Natural killer cell (primary cell): ENCODE measurements around the gene MYF5. TPM values are rescaled to one million over a fixed set of nuclear protein-coding genes. Genes with fewer than 3 reads are reported as not detected.

ENCODE experiments used
- ATAC-seq, 3 donors: fragments of 150-1000 bp in 2 of 3; fragments of 200-7000 bp in 1 of 3; cut with Tn5 transposase; 1 replicate in 1 of 3; 2 replicates in 2 of 3; pipeline ENCODE4 v1.10.0; 2021; ENCODE audit warnings: mild to moderate bottlenecking in 2 of 3, moderate library complexity in 2 of 3
- DNase-seq, 2 donors: peaks; one replicate each; pipeline versions ENCODE4 v3.0.0 to v3.0.0-alpha.2; 2013 to 2021; ENCODE audit warnings: mixed read lengths in 1 of 2
- H3K27ac ChIP-seq: one replicate; pipeline ENCODE4 v1.5.1; 2013; ENCODE audit warnings: mild to moderate bottlenecking, low read length
- H3K27me3 ChIP-seq: one replicate; pipeline ENCODE4 v1.6.1; 2013; ENCODE audit warnings: low read length; ENCODE audit not compliant: control insufficient read depth, insufficient read depth
- H3K36me3 ChIP-seq: one replicate; pipeline ENCODE4 v1.6.1; 2013; ENCODE audit warnings: low read length; ENCODE audit not compliant: control insufficient read depth, insufficient read depth
- H3K4me1 ChIP-seq: one replicate; pipeline ENCODE4 v1.6.1; 2013; ENCODE audit warnings: low read length; ENCODE audit not compliant: control insufficient read depth, insufficient read depth
- H3K4me3 ChIP-seq: one replicate; pipeline ENCODE4 v1.5.1; 2013; ENCODE audit warnings: low read length
- H3K9me3 ChIP-seq: one replicate; pipeline ENCODE4 v1.6.1; 2013; ENCODE audit warnings: low read length; ENCODE audit not compliant: control insufficient read depth, insufficient read depth
- H3K27ac Mint-ChIP-seq, 2 donors: one replicate each; pipeline ENCODE4 v1.8.0; 2022; ENCODE audit warnings: mild to moderate bottlenecking in 2 of 2, mixed read lengths in 2 of 2, moderate library complexity in 1 of 2
- H3K27me3 Mint-ChIP-seq, 2 donors: one replicate each; pipeline ENCODE4 v1.8.0; 2022; ENCODE audit warnings: low read depth in 2 of 2, mixed read lengths in 2 of 2
- H3K36me3 Mint-ChIP-seq: one replicate; pipeline ENCODE4 v1.8.0; 2022; ENCODE audit warnings: mixed read lengths
- H3K4me1 Mint-ChIP-seq, 2 donors: one replicate each; pipeline ENCODE4 v1.8.0; 2022; ENCODE audit warnings: mixed read lengths in 2 of 2
- H3K4me3 Mint-ChIP-seq: one replicate; pipeline ENCODE4 v1.8.0; 2022; ENCODE audit warnings: mild to moderate bottlenecking, moderate library complexity, mixed read lengths
- H3K9me3 Mint-ChIP-seq, 2 donors: one replicate each; pipeline ENCODE4 v1.8.0; 2022; ENCODE audit warnings: mixed read lengths in 2 of 2
- CTCF ChIP-seq: fragments of 200-600 bp; IDR thresholded peaks from one replicate; pipeline ENCODE4 v1.8.0; 2022; ENCODE audit warnings: antibody characterized with exemption
- WGBS: methylation state at CpG from one replicate; pipeline ENCODE4 v1.1.7; 2013; ENCODE audit warnings: missing lambda C conversion rate; ENCODE audit not compliant: insufficient coverage; 5-methylcytosine and 5-hydroxymethylcytosine counted together
- intact Hi-C: fragments of 100-400 bp; cut with micrococcal nuclease; formaldehyde crosslinking; loops from one replicate; pipeline ENCODE4 v1.14.2; 2022
- total RNA-seq, 4 donors: library from RNA; stranded (reverse); fragments of 120-200 nt in 1 of 4; gene quantifications; one replicate each; pipeline versions ENCODE4 v1.2.3 to v1.2.4, GENCODE V29; 2013 to 2022

The MYF5 gene
- total RNA-seq, 3 donors from 2014 or later (not counting 1 experiment from before 2014, with no cell fraction given): not detected

GRCh38 chr12:80708259-80708974, 8.3 kb upstream of the MYF5 start:
- peaks cover 3% of the 10 kb centered on the region for H3K9me3 ChIP-seq
- H3K27ac ChIP-seq: no peak overlapping the region
- no peak for TF ChIP-seq CTCF
- DNase-seq: no peak
- H3K27me3 ChIP-seq: no peaks in the 10 kb centered on the region
- no peak overlapping the region for H3K4me3 ChIP-seq
- ATAC-seq: no peak
- H3K36me3 Mint-ChIP-seq: peaks cover 9% of the 10 kb centered on the region
- intact Hi-C loops: no loop called here
- 5% methylated on average over 50 of the region's 50 CpGs for WGBS
- no peak overlapping the region for H3K4me3 Mint-ChIP-seq
- no peaks in the 10 kb centered on the region for H3K4me1 Mint-ChIP-seq
- no peaks in the 10 kb centered on the region for H3K36me3 ChIP-seq
- no peak overlapping the region for H3K27ac Mint-ChIP-seq
- H3K27me3 Mint-ChIP-seq: peaks cover 18 to 19% of the 10 kb centered on the region in 2 donors
- H3K9me3 Mint-ChIP-seq: peaks cover under 1% of the 10 kb centered on the region in 2 donors
- no peaks in the 10 kb centered on the region for H3K4me1 ChIP-seq

DNA sequence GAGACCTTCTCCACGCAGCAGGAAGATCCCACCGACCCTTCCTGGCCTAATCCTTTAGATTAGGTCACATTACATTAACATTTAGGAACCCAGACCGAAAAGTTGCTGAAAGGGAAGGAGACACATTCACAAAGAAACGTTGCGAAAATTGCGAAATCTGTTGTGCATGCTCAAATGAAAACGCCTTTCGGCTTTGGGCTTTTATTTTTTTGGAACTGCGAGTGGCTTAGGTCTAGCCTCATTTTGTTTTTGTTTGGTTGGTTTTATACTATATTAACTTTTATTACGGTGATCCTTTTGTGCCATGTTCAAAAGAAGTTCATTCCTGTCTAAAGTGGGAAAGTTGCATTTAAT, 7.8 kb upstream of the MYF5 start:
- Mint-ChIP-seq H3K27me3 (peaks cover 19 to 22% of the 10 kb centered on the region in 2 donors), H3K4me3 (no peak overlapping the region), H3K36me3 (peaks cover 13% of the 10 kb centered on the region), H3K27ac (no peak overlapping the region), H3K9me3 (peaks cover 0 to 1% of the 10 kb centered on the region in 2 donors), H3K4me1 (no peaks in the 10 kb centered on the region)
- WGBS: 33% methylated on average over 10 of the region's 10 CpGs
- Histone ChIP-seq H3K27ac (no peak overlapping the region), H3K4me1 (no peaks in the 10 kb centered on the region), H3K27me3 (no peaks in the 10 kb centered on the region), H3K9me3 (peaks cover 3% of the 10 kb centered on the region), H3K36me3 (no peaks in the 10 kb centered on the region), H3K4me3 (no peak overlapping the region)
- DNase-seq: no peak
- ATAC-seq: no peak
- intact Hi-C loops: no loop called here
- no peak for TF ChIP-seq CTCF

DNA sequence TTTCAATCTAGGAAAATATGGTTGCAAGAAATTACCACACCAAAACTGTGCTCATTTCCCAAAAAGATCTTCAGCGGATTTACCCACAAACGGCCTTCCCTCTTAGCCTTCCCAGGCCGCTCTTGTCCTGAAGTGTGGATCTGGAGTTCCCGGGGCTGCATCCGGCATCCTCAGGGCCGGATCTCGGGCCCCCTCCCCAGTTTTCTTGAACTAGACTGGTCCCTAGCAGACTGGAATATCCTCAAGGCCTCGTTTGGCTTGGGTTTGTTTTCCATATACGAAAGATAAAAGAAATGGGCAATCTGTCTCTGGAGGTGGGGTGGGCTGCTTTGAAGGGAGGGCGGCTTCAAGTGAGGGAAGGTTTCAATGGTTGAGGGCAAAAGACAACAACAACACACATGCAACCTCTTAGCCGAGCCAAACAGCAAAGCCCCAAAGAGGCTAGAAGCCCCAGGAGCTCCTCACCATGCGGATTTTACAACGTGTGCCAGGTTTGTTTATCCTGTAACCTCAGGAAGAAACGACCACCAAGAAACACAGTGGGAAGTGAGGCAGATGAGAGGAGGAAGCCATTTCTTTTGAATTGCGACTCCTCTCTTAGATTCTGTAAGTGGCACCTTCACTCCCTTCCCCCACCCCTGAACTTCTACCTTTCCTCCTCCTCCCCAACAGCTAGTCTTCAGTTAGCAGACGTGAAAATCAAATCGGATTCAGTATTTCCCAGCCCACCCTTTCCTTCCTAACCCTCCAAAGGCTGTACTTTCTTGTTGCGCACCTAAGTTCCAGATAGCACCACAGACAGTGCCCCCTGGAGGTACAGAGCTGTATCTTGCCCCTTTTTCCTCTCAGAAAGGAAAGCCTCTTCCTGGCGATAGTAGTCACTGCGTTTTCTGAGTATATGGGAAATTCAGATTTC, 6.6 kb upstream of the MYF5 start:
- H3K27me3 ChIP-seq: no peaks in the 10 kb centered on the region
- H3K9me3 Mint-ChIP-seq: peaks cover 0 to 4% of the 10 kb centered on the region in 2 donors
- no peak overlapping the region for H3K4me3 ChIP-seq
- H3K4me1 ChIP-seq: no peaks in the 10 kb centered on the region
- WGBS: 45% methylated on average over 17 of the region's 20 CpGs
- no peak overlapping the region for H3K4me3 Mint-ChIP-seq
- no peak overlapping the region for H3K27ac ChIP-seq
- no peaks in the 10 kb centered on the region for H3K4me1 Mint-ChIP-seq
- no peak overlapping the region for H3K27ac Mint-ChIP-seq
- H3K9me3 ChIP-seq: peaks cover 3% of the 10 kb centered on the region
- intact Hi-C loops: no loop called here
- no peak for DNase-seq
- H3K36me3 ChIP-seq: no peaks in the 10 kb centered on the region
- H3K36me3 Mint-ChIP-seq: peaks cover 23% of the 10 kb centered on the region
- ATAC-seq: no peak
- H3K27me3 Mint-ChIP-seq: peaks cover 29 to 33% of the 10 kb centered on the region in 2 donors
- TF ChIP-seq CTCF: no peak
